ENCODE data around the gene CISH. TPM values are rescaled to one million over a fixed set of nuclear protein-coding genes. Genes with fewer than 3 reads are reported as not detected.
A peak's percentile ranks its signal among the peaks of the same experiment; 100 is the strongest.

Gene CISH
- total RNA-seq, 1 donor from 2014 or later, result 1.8 TPM

- no peak for DNase-seq (ENCODE audit: low spot score)
- H3K27ac Mint-ChIP-seq (ENCODE audit: unreplicated experiment), result no peak overlapping the region
- TF ChIP-seq CTCF (IDR thresholded peaks at IDR 0.05), result no peak
- peak overlapping the region; percentile 89 for H3K4me3 Mint-ChIP-seq (ENCODE audit: unreplicated experiment)
- H3K9me3 Mint-ChIP-seq (ENCODE audit: low read depth), result no peaks in the 10 kb centered on the region
- no peaks in the 10 kb centered on the region for H3K36me3 Mint-ChIP-seq (ENCODE audit: low read depth)
- peaks cover 17% of the 10 kb centered on the region for H3K4me1 Mint-ChIP-seq (ENCODE audit: low read depth)
- H3K27me3 Mint-ChIP-seq (ENCODE audit: low read depth), result no peaks in the 10 kb centered on the region
Measured at GRCh38 chr3:50610181-50610971, 1.2 kb downstream of the CISH start.

- TF ChIP-seq CTCF (IDR thresholded peaks at IDR 0.05), result no peak
- Mint-ChIP-seq H3K4me3 (ENCODE audit: unreplicated experiment) (no peak overlapping the region), H3K27ac (ENCODE audit: unreplicated experiment) (no peak overlapping the region), H3K4me1 (ENCODE audit: low read depth) (peaks cover 17% of the 10 kb centered on the region), H3K9me3 (ENCODE audit: low read depth) (no peaks in the 10 kb centered on the region), H3K27me3 (ENCODE audit: low read depth) (no peaks in the 10 kb centered on the region), H3K36me3 (ENCODE audit: low read depth) (no peaks in the 10 kb centered on the region)
- no peak for DNase-seq (ENCODE audit: low spot score)
Measured at GRCh38 chr3:50609763-50610085, 1.9 kb downstream of the CISH start.

- H3K36me3 Mint-ChIP-seq (ENCODE audit: low read depth), result no peaks in the 10 kb centered on the region
- peaks cover 17% of the 10 kb centered on the region for H3K4me1 Mint-ChIP-seq (ENCODE audit: low read depth)
- no peaks in the 10 kb centered on the region for H3K9me3 Mint-ChIP-seq (ENCODE audit: low read depth)
- no peak overlapping the region for H3K4me3 Mint-ChIP-seq (ENCODE audit: unreplicated experiment)
- TF ChIP-seq CTCF (IDR thresholded peaks at IDR 0.05), result no peak
- no peak for DNase-seq (ENCODE audit: low spot score)
- no peaks in the 10 kb centered on the region for H3K27me3 Mint-ChIP-seq (ENCODE audit: low read depth)
- no peak overlapping the region for H3K27ac Mint-ChIP-seq (ENCODE audit: unreplicated experiment)
Measured at GRCh38 chr3:50609071-50609762, 2.4 kb downstream of the CISH start.

- Mint-ChIP-seq H3K4me1 (ENCODE audit: low read depth) (peaks cover 19% of the 10 kb centered on the region), H3K27ac (ENCODE audit: unreplicated experiment) (no peak overlapping the region), H3K9me3 (ENCODE audit: low read depth) (no peaks in the 10 kb centered on the region), H3K27me3 (ENCODE audit: low read depth) (no peaks in the 10 kb centered on the region), H3K4me3 (ENCODE audit: unreplicated experiment) (no peak overlapping the region), H3K36me3 (ENCODE audit: low read depth) (no peaks in the 10 kb centered on the region)
- DNase-seq (ENCODE audit: low spot score), result no peak
- TF ChIP-seq CTCF (IDR thresholded peaks at IDR 0.05), result no peak
Measured at GRCh38 chr3:50608278-50608677, 3.3 kb downstream of the CISH start.

GRCh38 chr3:50607271-50608091, 4.1 kb downstream of the CISH start:
- H3K4me1 Mint-ChIP-seq (ENCODE audit: low read depth), result peaks cover 21% of the 10 kb centered on the region
- no peaks in the 10 kb centered on the region for H3K36me3 Mint-ChIP-seq (ENCODE audit: low read depth)
- H3K9me3 Mint-ChIP-seq (ENCODE audit: low read depth), result no peaks in the 10 kb centered on the region

More at GRCh38 chr3:50607271-50608091, 4.1 kb downstream of the CISH start:
- Mint-ChIP-seq H3K4me3 (ENCODE audit: unreplicated experiment) (no peak overlapping the region), H3K27ac (ENCODE audit: unreplicated experiment) (no peak overlapping the region), H3K27me3 (ENCODE audit: low read depth) (no peaks in the 10 kb centered on the region)
- TF ChIP-seq CTCF (IDR thresholded peaks at IDR 0.05), result no peak
- DNase-seq (ENCODE audit: low spot score), result no peak
